Testis (tissue), 2 donors: ENCODE measurements around the gene GRK5.

Source experiments
- CTCF ChIP-seq, 3 experiments: fragments of 450-650 bp in 2 of 3; fragments of 200-600 bp in 1 of 3; sonication (generic) in 1 of 3; IDR thresholded peaks; one replicate each; pipeline ENCODE4 v1.5.1; 2016 to 2019; ENCODE audit warnings: antibody characterized with exemption in 3 of 3, mild to moderate bottlenecking in 2 of 3, moderate library complexity in 1 of 3
- POLR2A ChIP-seq: fragments of 450-650 bp; IDR thresholded peaks from one replicate; pipeline ENCODE4 v1.6.1; 2017; ENCODE audit warnings: antibody characterized with exemption, mild to moderate bottlenecking, moderate library complexity

GRCh38 chr10:119330342-119330741 lies 123.0 kb downstream of the GRK5 start:
- TF ChIP-seq POLR2A (no peak), CTCF (IDR thresholded peaks at IDR 0.05) (no peak)
